Adrenal gland (tissue), 12 donors: ENCODE results near the gene PRLR. TPM values are rescaled to one million over a fixed set of nuclear protein-coding genes. Genes with fewer than 3 reads are reported as not detected.

Experiments
- DNase-seq, 7 donors: peaks; one replicate each; pipeline ENCODE4 v3.0.0-alpha.2; 2019 to 2020
- H3K27ac ChIP-seq, 5 donors: fragments of 200-600 bp; sonication (generic) in 4 of 5; 1 replicate in 3 of 5; 2 replicates in 2 of 5; pipeline versions ENCODE4 v1.5.1 to v1.8.0; 2016 to 2020; ENCODE audit warnings: mild to moderate bottlenecking in 1 of 5
- H3K27me3 ChIP-seq: fragments of 200-600 bp; 2 replicates; pipeline ENCODE4 v1.8.0; 2021
- H3K36me3 ChIP-seq, 2 donors: fragments of 200-600 bp; replicated peaks in 1 of 2; 1 replicate in 1 of 2; 2 replicates in 1 of 2; pipeline versions ENCODE4 v1.5.1 to v1.8.0; 2018 to 2022
- H3K4me1 ChIP-seq, 2 donors: fragments of 200-600 bp; replicated peaks in 1 of 2; 1 replicate in 1 of 2; 2 replicates in 1 of 2; pipeline versions ENCODE4 v1.5.1 to v1.8.0; 2018 to 2021
- H3K4me3 ChIP-seq, 4 donors: fragments of 200-600 bp; sonication (generic) in 3 of 4; one replicate each; pipeline ENCODE4 v1.5.1; 2016 to 2018
- H3K9me3 ChIP-seq, 3 donors: fragments of 200-600 bp; sonication (generic) in 1 of 3; replicated peaks in 1 of 3; 1 replicate in 2 of 3; 2 replicates in 1 of 3; pipeline versions ENCODE4 v1.5.1 to v1.8.0; 2016 to 2021
- POLR2A ChIP-seq, 2 donors: fragments of 450-650 bp; IDR thresholded peaks; one replicate each; pipeline ENCODE4 v1.6.1; 2017; ENCODE audit warnings: antibody characterized with exemption in 2 of 2, mild to moderate bottlenecking in 2 of 2, moderate library complexity in 1 of 2
- WGBS, 4 donors: extraction: QIAGEN DNeasy Blood & Tissue Kit in 2 of 4; methylation state at CpG; one replicate each; pipeline versions ENCODE4 v1.1.5 to v1.1.7; 2013 to 2017; 5-methylcytosine and 5-hydroxymethylcytosine counted together
- intact Hi-C, 2 donors: fragments of 100-400 bp; cut with DNase I; formaldehyde crosslinking; loops; one replicate each; pipeline versions ENCODE4 v1.14.1 to v1.15.0; 2022 to 2023
- polyA plus RNA-seq, 3 donors: library from polyadenylated mRNA; stranded (reverse); fragments of 200-250 nt in 2 of 3; fragments of 350-450 nt in 1 of 3; fragmentation: Illumina TruSeq in 1 of 3; extraction: RNeasy Lipid Tissue Mini Kit (QIAGEN cat#74804) in 1 of 3; gene quantifications; one replicate each; pipeline ENCODE4 v1.2.3, GENCODE V29; 2013 to 2014
- total RNA-seq, 9 donors: library from RNA; depleted of rRNA in 4 of 9; stranded (reverse); fragments of >200 nt in 4 of 9; fragments of 120-200 nt in 1 of 9; fragmentation: NEBNext Ultra II Directional in 1 of 9; extraction: Animal tissue kit (Norgen Biotek cat#: 25700) in 1 of 9; gene quantifications; one replicate each; pipeline versions ENCODE4 v1.1.0 to v1.2.4, GENCODE V29; 2013 to 2023
- TF ChIP-seq, protein P1 (sequence below), 6 experiments: fragments of 450-650 bp in 4 of 6; fragments of 200-600 bp in 2 of 6; sonication (generic) in 1 of 6; IDR thresholded peaks; 1 replicate in 5 of 6; 2 replicates in 1 of 6; pipeline versions ENCODE4 v1.5.1 to v1.8.0; 2016 to 2021; ENCODE audit warnings: antibody characterized with exemption in 6 of 6, mild to moderate bottlenecking in 2 of 6, moderate library complexity in 1 of 6
- donor health status: healthy with polysubstance abuse.
- donor health status: Bipolar disorder and iron deficiency.
- donor health status: DM: yes; HTN: yes; CAD: no.
- donor health status: DM: no; HTN: no; CAD: no.
- donor health status: DM: no; HTN: no; CAD: no.
- donor health status: DM: yes; HTN: yes; CAD: no.

PRLR gene
- total and polyA plus RNA-seq, 12 donors = 2.1 to 149 (median 74.1) TPM

DNA sequence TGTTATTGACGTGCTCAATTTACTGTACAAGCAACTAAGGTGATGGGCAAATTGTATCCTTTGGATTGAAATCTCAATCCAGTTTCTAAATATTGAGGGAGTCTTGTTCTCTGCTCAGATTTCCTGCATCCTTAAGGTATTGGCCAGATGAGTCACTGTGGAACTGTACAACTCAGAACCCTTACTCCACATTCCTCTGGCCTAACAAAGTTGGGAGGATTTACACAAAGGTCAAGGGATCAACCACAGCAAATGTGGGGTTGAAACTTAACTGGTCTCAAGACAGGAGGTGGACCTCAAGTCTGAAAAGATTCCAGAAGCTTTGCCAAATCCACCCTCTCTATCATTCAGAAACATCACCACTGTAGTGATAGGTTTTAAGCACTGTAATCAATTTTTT, 101.0 kb downstream of the PRLR start:
- no peaks in the 10 kb centered on the region for H3K27me3 ChIP-seq
- no peak for DNase-seq
- WGBS, 4 donors = 78 to 90% (median 86%) methylated on average over 1 of the region's 1 CpG
- intact Hi-C loops = no loop called here
- no peak overlapping the region for H3K4me3 ChIP-seq
- H3K27ac ChIP-seq = no peak overlapping the region
- no peaks in the 10 kb centered on the region for H3K4me1 ChIP-seq
- no peaks in the 10 kb centered on the region for H3K36me3 ChIP-seq
- no peak for TF ChIP-seq POLR2A (IDR thresholded peaks at IDR 0.05)
- TF ChIP-seq, protein P1, sequence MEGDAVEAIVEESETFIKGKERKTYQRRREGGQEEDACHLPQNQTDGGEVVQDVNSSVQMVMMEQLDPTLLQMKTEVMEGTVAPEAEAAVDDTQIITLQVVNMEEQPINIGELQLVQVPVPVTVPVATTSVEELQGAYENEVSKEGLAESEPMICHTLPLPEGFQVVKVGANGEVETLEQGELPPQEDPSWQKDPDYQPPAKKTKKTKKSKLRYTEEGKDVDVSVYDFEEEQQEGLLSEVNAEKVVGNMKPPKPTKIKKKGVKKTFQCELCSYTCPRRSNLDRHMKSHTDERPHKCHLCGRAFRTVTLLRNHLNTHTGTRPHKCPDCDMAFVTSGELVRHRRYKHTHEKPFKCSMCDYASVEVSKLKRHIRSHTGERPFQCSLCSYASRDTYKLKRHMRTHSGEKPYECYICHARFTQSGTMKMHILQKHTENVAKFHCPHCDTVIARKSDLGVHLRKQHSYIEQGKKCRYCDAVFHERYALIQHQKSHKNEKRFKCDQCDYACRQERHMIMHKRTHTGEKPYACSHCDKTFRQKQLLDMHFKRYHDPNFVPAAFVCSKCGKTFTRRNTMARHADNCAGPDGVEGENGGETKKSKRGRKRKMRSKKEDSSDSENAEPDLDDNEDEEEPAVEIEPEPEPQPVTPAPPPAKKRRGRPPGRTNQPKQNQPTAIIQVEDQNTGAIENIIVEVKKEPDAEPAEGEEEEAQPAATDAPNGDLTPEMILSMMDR (IDR thresholded peaks at IDR 0.05) = no peak
- no peaks in the 10 kb centered on the region for H3K9me3 ChIP-seq

DNA sequence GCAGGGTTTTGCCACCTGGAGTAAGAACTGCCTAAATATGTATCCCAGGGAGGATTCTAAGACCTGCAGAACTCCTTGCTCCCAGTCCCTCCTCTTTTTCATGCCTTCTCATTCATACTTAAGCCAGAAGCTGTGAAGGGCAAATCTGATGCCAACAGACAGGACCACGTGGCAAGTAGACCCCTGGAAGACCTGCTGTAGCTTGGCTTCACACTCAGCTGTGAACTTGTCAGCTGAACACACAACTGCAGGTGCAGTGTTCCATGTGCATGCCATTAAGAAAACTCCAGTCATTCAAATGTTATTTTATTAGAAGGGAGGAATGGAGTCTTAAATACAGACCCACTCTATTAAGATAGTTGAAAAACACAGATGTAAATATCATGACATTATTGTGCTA, 103.3 kb downstream of the PRLR start:
- Histone ChIP-seq H3K4me3 (no peak overlapping the region), H3K9me3 (no peaks in the 10 kb centered on the region), H3K36me3 (no peaks in the 10 kb centered on the region), H3K27me3 (no peaks in the 10 kb centered on the region), H3K27ac (no peak overlapping the region), H3K4me1 (no peaks in the 10 kb centered on the region)
- TF ChIP-seq, protein P1 (IDR thresholded peaks at IDR 0.05) = no peak
- no peak for TF ChIP-seq POLR2A (IDR thresholded peaks at IDR 0.05)
- intact Hi-C loops = no loop called here
- DNase-seq = no peak
- WGBS, 4 donors = 75 to 90% (median 81%) methylated on average over 1 of the region's 1 CpG

DNA sequence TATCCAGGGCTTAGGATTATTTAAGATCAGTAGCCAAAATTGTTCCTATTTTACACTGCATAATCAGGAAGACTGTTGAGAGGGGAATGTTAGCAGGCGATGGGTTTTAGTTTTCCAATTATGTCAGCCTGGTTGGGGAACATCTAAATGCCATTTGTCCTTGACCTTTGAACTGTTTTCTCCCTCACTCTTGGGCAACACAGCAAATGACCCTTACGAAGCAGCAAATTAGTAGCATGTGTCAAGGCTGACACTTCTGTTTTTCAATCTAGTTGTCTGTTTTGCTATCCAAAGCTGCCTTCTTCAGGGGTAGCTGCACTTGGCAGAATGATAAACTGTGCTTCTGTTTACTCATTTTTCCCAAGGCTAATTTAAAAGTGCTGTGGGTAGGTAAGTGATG, 104.5 kb downstream of the PRLR start:
- intact Hi-C loops = no loop called here
- WGBS, 4 donors = 56 to 65% (median 59%) methylated on average over 2 of the region's 2 CpGs
- no peaks in the 10 kb centered on the region for H3K36me3 ChIP-seq
- TF ChIP-seq, protein P1 (IDR thresholded peaks at IDR 0.05) = no peak
- TF ChIP-seq POLR2A (IDR thresholded peaks at IDR 0.05) = no peak
- no peak overlapping the region for H3K4me3 ChIP-seq
- H3K4me1 ChIP-seq = no peaks in the 10 kb centered on the region
- no peaks in the 10 kb centered on the region for H3K27me3 ChIP-seq
- no peak overlapping the region for H3K27ac ChIP-seq
- no peak for DNase-seq
- no peaks in the 10 kb centered on the region for H3K9me3 ChIP-seq

DNA sequence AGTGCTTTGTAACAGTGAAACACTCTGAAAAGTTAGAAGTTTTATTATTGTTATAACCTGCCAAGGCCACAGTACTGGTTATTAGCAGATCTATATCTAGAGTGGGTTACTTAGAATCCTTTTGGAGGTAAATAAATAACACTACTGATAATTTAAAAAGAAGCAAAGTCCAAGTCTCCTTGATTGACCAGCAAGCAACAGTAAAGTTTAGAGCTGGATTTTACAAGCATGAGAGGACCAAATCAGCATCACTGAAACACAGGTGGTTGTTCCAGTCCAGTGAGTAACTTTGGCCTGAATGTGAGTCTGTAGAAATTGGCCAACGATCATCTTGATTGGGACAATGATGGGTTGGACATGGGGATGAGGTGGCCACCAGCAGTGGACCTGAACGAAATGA, 105.4 kb downstream of the PRLR start:
- Histone ChIP-seq H3K36me3 (no peaks in the 10 kb centered on the region), H3K27ac (no peak overlapping the region), H3K9me3 (no peaks in the 10 kb centered on the region), H3K27me3 (no peaks in the 10 kb centered on the region), H3K4me3 (no peak overlapping the region), H3K4me1 (no peaks in the 10 kb centered on the region)
- TF ChIP-seq POLR2A (IDR thresholded peaks at IDR 0.05) = no peak
- TF ChIP-seq, protein P1 (IDR thresholded peaks at IDR 0.05) = no peak
- 77 to 94% (median 78%) methylated on average over 2 of the region's 2 CpGs for WGBS, 4 donors
- DNase-seq = no peak
- intact Hi-C loops = no loop called here
